Effector CD4-positive, alpha-beta T cell (primary cell): ENCODE results near the gene NCSTN.

Experiments used
- DNase-seq: peaks from one replicate; pipeline ENCODE4 v3.0.0-alpha.2; 2020

The NCSTN gene

DNA sequence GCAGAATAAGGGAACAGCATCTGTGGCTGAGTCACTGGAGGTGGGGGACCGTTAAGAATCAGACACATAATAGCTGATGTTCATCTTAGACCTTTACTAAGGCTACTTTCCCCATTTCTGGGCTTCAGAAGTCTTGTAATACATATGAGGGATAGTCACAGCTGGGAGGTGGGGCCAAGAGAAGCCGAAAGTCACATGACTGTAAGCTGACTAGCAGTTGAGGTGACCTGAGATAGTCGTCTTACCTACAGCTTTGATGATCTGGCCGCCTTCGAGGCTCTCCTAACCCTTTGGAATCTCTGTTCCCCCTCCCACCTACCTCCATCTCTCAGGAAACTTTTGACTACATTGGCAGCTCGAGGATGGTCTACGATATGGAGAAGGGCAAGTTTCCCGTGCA, 9.4 kb downstream of the NCSTN start:
- DNase-seq, result no peak

GRCh38 chr1:160353223-160353622, 10.0 kb downstream of the NCSTN start:
- no peak for DNase-seq

DNA sequence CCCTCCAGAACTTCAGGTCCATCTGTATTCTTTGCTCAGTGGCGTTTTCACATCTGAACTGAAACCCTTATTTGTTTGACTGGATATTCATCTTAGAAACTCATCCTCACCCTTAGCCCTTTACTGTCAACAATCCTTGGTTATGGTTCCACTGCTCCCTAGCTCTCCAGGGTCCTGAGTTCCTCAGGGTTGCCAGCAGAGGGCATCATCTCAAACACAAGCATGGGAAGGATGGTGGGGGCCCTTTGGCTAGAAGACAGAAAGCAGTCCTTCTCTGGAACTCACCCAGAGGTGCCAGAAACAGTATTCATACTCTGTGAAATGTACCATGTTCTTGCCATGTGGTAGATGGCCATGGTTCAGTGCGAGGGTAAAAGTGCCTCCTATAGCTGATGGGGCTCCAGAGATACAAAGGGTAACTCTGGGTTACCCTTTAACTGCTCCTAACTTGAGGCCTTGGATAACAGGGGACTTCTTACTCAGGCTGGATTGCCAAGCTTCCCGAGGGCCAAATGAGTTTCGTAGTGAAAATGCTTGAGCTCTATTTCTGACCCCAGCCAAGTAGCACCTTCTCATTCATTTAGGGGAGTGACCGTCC, 11.3 kb downstream of the NCSTN start:
- DNase-seq, result no peak

GRCh38 chr1:160357286-160358002, 14.3 kb downstream of the NCSTN start:
- DNase-seq, result no peak

- DNase-seq, result no peak
Measured at GRCh38 chr1:160358073-160358472, 14.9 kb downstream of the NCSTN start.

- no peak for DNase-seq
Measured at GRCh38 chr1:160359559-160360226, 16.5 kb downstream of the NCSTN start.

GRCh38 chr1:160360227-160360695, 17.1 kb downstream of the NCSTN start:
- no peak for DNase-seq

DNA sequence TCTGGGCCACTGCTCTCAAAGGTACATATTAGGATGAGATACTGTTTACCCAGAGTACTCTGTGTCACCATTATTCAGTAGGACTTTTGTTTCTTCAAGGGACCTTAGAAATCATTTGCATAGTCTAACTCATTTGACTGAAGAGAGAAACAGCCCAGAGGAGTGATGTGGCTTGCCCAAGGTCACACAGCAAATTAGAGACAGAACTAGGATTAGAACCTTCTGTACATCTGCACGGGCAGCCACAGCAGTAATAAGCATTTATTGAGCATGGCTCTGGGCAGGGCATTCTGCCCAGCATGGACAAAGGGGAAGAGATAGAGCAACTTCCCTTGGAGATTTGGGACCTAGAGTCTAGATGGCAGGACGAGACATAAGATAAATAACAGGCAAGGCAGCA, 18.0 kb downstream of the NCSTN start:
- no peak for DNase-seq

DNA sequence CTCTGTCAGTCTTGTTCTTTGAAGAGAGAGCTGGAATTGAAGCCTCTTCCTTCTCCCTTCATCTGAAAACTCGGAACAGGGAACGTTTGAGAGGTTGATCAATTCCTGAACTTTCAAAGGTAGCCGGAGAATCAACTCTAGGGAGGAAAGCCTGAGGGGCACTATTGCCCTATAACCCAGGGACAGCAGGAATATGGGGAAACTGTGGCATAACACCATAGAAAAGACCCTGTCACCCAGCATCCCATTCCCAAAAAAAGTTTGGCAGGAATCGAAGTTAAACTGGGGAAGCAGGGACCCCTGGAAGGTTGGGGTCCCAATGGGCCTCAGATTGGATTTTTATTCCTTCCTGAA, 18.6 kb downstream of the NCSTN start:
- no peak for DNase-seq

GRCh38 chr1:160362168-160362957, 19.2 kb downstream of the NCSTN start:
- no peak for DNase-seq

DNA sequence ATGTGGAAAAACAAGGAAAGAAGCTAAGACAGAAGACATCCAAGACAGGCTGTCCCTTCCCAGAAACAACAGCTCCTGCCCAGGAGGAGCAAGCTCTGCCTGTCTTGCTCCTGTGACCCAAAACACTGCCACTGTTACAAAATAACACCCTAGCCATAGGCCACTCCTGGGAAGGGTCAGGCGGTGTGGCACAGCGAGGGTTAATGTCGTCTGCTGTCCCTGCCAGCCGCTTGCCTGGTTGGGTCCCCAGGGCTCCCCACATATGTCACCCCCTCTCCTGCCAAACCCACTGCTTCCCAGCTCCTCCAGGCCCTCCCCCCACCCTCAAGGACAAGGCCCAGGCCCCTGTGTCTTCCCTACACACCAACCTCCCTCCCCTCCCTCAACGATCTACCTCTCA, 19.8 kb downstream of the NCSTN start:
- no peak for DNase-seq

GRCh38 chr1:160363951-160364735, 21.0 kb downstream of the NCSTN start:
- DNase-seq, result no peak

DNA sequence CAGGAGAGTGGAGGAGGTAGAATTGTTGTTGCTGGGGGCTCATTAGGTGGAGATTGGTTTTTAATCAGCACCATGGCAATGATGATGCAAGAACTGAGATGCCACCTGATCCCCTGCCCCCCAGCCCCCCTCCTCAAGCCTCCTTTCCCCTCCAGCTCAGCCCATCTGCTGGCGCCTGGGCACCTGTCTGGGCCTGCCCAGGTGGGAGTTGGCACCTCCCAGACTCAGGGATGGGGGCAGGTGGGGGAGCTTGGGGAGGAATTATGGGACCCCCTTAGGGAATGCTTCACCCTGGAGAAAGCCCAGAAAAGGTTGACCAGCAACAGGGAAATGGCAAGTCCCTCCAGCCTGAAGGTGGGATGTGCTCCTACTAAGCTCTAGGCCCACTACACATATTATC, 22.1 kb downstream of the NCSTN start:
- DNase-seq, result no peak

GRCh38 chr1:160366731-160367515, 23.7 kb downstream of the NCSTN start, which contains the start of gene NHLH1:
Gene NHLH1, plus strand, starts transcription at chr1:160367071. Its CDS starts 3,661 bp downstream, at chr1:160370732.
- DNase-seq, result no peak

GRCh38 chr1:160367516-160367900, 24.3 kb downstream of the NCSTN start:
- no peak for DNase-seq

GRCh38 chr1:160367934-160368923, 25.0 kb downstream of the NCSTN start:
- DNase-seq, result no peak

DNA sequence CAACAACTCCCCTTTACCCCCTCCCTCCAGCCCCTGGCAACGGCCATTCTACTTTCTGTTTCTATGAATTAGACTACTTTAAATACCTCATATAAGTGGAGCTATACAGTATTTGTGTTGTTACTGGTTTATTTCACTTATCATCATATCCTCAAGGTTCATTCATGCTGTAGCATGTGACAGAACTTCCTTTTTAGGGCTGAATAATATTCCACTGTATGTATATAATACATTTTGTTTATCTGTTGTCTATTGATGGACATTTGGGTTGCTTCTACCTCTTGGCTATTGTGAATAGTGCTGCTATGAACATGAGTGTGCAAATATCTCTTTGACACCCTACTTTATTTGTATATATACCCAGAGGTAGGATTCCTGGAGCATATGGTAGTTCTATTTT, 25.9 kb downstream of the NCSTN start:
- no peak for DNase-seq

DNA sequence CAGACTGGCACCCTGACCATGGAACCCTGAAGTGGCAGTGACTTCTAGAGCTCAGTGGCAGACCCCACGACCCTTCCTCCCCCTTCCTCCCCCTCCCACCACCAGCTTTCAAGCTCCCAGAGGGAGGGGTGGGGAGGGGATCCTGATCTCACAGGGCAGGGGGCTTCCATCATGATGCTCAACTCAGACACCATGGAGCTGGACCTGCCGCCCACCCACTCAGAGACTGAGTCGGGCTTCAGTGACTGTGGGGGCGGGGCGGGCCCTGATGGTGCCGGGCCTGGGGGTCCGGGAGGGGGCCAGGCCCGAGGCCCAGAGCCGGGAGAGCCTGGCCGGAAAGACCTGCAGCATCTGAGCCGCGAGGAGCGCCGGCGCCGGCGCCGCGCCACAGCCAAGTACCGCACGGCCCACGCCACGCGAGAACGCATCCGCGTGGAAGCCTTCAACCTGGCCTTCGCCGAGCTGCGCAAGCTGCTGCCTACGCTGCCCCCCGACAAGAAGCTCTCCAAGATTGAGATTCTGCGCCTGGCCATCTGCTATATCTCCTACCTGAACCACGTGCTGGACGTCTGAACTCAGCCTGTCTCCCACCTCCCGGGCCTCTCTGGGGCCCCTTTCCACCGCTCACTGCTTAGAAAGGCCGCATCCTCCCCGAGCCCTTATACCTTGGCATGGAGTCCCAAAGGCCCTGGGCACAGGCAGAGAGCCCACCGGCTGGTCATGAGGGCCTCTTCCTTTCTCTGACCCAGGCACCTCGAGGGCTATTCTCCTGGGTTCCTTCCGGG, 27.6 kb downstream of the NCSTN start:
- no peak for DNase-seq

DNA sequence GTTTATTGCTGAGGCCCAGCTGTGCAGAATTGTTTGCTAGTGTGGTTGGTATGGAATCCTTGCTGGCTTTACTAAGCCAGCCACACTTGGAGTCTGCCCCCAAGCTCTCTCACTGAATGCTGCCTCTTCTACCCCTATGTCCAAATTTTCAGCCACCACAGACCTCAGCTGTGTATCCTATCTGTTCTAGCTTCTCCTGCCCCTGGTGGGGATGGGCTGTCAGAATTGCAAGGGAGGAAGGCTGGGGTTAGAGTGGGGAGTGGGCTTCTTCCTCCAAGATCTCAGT, 28.1 kb downstream of the NCSTN start:
- no peak for DNase-seq

- no peak for DNase-seq
Measured at GRCh38 chr1:160371756-160372155, 28.6 kb downstream of the NCSTN start.
